ENCODE data around the gene HOXA4.

GRCh38 chr7:27166531-27167505 lies 36.3 kb upstream of the HOXA4 start:
- TF ChIP-seq CTCF (IDR thresholded peaks at IDR 0.05 in 2 of 3, conservative IDR thresholded peaks at IDR 0.05 in 1 of 3; ENCODE audit: borderline replicate concordance in 1 of 3, insufficient read depth in 1 of 3, low read depth in 2 of 3, low read length in 2 of 3) (no peak), MAX (IDR thresholded peaks at IDR 0.05) (no peak), POLR2A (IDR thresholded peaks at IDR 0.05; ENCODE audit: borderline replicate concordance, extremely low read depth, insufficient read depth, insufficient read length) (peak; percentile 9), RAD21 (IDR thresholded peaks at IDR 0.05; ENCODE audit: low read depth) (no peak), SRF (IDR thresholded peaks at IDR 0.05; ENCODE audit: low read depth) (no peak), EZH2phosphoT487 (IDR thresholded peaks at IDR 0.05; ENCODE audit: borderline replicate concordance) (no peak), ELF1 (IDR thresholded peaks at IDR 0.05; ENCODE audit: borderline replicate concordance, low read depth) (no peak), POLR2AphosphoS5 (IDR thresholded peaks at IDR 0.05; ENCODE audit: low read depth, low read length) (peak; percentile 55), EZH2 (IDR thresholded peaks at IDR 0.05) (no peak)
